ENCODE results near the gene TRH.
A peak's percentile ranks its signal among the peaks of the same experiment; 100 is the strongest.

Gene TRH, protein sequence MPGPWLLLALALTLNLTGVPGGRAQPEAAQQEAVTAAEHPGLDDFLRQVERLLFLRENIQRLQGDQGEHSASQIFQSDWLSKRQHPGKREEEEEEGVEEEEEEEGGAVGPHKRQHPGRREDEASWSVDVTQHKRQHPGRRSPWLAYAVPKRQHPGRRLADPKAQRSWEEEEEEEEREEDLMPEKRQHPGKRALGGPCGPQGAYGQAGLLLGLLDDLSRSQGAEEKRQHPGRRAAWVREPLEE

DNA sequence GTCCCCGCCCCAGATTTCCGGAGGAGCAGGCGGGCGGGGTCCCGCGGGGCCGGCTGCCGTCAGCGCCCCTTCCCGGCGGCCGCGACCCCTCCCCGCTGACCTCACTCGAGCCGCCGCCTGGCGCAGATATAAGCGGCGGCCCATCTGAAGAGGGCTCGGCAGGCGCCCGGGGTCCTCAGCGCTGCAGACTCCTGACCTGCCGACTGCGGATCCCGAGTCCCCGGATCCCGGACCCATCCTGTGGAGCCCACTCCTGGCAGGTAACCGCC is at the start of gene TRH:
TSS of gene TRH (plus strand) at position 157 of the 269 bp plus-strand sequence. CDS start 1,097 bp downstream, outside the sequence.
- Mint-ChIP-seq H3K4me3 (peak within 1 kb of the TSS; percentile 54), H3K4me1 (peaks cover 7% of the 10 kb centered on the region), H3K9me3 (no peaks in the 10 kb centered on the region), H3K27ac (no peak within 1 kb of the TSS), H3K36me3 (ENCODE audit: low read depth) (no peaks in the 10 kb centered on the region), H3K27me3 (peaks cover 54% of the 10 kb centered on the region)
- DNase-seq, result no peak
- ATAC-seq, result no peak

- ATAC-seq (no peak), DNase-seq (no peak)
- Mint-ChIP-seq H3K9me3 (peaks cover 16% of the 10 kb centered on the region), H3K27me3 (peaks cover 15% of the 10 kb centered on the region), H3K4me1 (no peaks in the 10 kb centered on the region), H3K36me3 (ENCODE audit: low read depth) (peaks cover 1% of the 10 kb centered on the region), H3K27ac (no peak overlapping the region), H3K4me3 (no peak overlapping the region)
These were observed 47.4 kb upstream of the TRH start for GRCh38 chr3:129927072-129927471.

GRCh38 chr3:129929383-129929782 is 45.1 kb upstream of the TRH start:
- Mint-ChIP-seq H3K4me1 (no peaks in the 10 kb centered on the region), H3K27ac (no peak overlapping the region), H3K4me3 (no peak overlapping the region), H3K9me3 (peaks cover 16% of the 10 kb centered on the region), H3K36me3 (ENCODE audit: low read depth) (peaks cover 1% of the 10 kb centered on the region), H3K27me3 (peaks cover 12% of the 10 kb centered on the region)
- no peak for ATAC-seq
- DNase-seq, result no peak

DNA sequence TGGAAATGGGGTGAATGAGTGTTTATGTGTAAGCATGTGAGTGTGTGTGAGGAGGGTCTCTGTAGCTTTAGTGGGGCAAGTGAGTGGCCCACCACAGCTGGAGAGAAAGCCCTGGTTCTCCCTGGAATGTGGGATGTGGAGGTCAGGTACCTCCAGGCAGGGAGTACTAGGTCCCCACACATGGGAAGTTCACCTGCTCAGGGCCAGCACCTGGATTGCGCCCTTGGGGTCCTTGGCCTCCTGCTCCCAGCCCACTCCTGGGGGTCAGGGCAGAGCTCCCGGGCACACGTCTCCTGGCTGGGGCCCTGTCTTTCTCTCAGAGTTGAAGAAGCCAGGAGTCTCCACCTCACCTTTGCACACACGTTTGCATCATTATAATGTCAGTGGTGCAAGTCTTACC is 41.0 kb upstream of the TRH start:
- H3K27me3 Mint-ChIP-seq, result peaks cover 4% of the 10 kb centered on the region

DNA sequence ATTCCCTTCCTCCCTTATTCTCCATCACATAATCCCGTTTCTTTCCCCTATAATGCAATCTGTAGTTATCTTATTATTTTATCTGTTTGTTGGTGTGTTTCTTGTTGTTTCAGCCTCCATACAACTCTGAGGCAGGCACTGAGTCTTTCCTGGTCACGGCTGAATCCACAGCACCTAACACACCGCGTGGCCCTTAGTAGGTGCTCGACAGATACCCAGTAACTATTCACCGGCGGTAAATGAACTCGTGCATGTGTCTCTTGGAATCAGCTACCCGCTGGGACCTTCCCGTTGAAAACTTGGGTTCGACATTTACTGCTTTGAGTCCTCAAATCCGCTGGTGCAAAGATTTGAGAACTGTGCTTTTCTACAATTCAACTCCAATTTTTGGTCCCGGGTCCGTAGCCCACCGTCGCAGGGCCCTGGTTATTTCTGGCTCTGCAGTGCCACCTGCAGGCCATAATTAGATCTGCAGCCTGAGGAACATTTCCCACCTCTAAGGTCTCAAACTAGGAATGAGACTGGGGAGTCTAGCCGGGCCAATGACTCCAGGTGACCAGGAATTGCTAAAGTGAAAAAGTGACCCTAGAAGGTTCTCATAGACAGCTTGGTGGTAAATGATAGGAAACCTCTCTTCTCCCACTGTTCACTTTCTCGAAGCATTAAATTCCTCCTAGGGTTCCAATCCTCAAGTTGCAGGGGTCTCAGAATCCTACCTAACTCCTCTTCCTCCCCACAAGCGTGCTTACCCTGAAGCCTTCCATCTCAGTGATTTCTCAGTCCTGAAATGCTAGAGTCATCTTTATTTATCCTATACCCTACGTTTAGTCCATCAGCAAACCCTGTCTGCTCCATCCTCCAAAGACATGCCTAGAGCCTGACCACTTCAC is 40.0 kb upstream of the TRH start:
- H3K4me1 Mint-ChIP-seq, result peaks cover 5% of the 10 kb centered on the region

More for the DNA sequence above, 41.0 kb upstream of the TRH start:
- H3K27ac Mint-ChIP-seq, result no peak overlapping the region
- no peak overlapping the region for H3K4me3 Mint-ChIP-seq
- no peaks in the 10 kb centered on the region for H3K36me3 Mint-ChIP-seq (ENCODE audit: low read depth)
- ATAC-seq, result no peak
- peaks cover 5% of the 10 kb centered on the region for H3K4me1 Mint-ChIP-seq
- peaks cover 10% of the 10 kb centered on the region for H3K9me3 Mint-ChIP-seq
- no peak for DNase-seq

DNA sequence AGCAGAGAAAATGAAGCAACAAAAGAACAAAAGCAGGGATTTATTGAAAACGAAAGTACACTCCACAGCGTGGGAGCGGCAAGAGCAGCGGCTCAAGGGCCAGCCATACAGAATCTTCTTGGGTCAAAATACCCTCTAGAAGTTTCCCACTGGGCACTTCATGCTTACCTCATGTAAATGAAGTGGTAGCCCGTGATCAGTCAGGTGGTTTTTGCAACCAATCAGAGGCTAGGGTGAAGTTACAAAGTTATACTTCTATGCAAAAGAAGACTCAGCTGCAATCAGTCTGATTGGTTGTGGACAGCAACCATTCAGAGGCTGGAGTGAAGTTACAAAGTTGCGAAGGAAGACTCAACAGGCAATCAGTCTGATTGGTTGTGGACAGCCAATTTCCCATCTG is 37.8 kb upstream of the TRH start:
- DNase-seq (no peak), ATAC-seq (peak; percentile 57)
- peaks cover 5% of the 10 kb centered on the region for H3K4me1 Mint-ChIP-seq
- H3K27me3 Mint-ChIP-seq, result no peaks in the 10 kb centered on the region
- H3K9me3 Mint-ChIP-seq, result no peaks in the 10 kb centered on the region
- no peaks in the 10 kb centered on the region for H3K36me3 Mint-ChIP-seq (ENCODE audit: low read depth)
- H3K27ac Mint-ChIP-seq, result no peak overlapping the region
- H3K4me3 Mint-ChIP-seq, result peak overlapping the region; percentile 64

More for the DNA sequence above, 40.0 kb upstream of the TRH start:
- DNase-seq (peak; percentile 27), ATAC-seq (no peak)
- Mint-ChIP-seq H3K27me3 (peaks cover 3% of the 10 kb centered on the region), H3K36me3 (ENCODE audit: low read depth) (no peaks in the 10 kb centered on the region), H3K27ac (no peak overlapping the region), H3K4me3 (no peak overlapping the region), H3K9me3 (peaks cover 8% of the 10 kb centered on the region)

- Mint-ChIP-seq H3K27ac (no peak overlapping the region), H3K36me3 (ENCODE audit: low read depth) (no peaks in the 10 kb centered on the region), H3K4me3 (no peak overlapping the region), H3K9me3 (no peaks in the 10 kb centered on the region), H3K27me3 (peaks cover 2% of the 10 kb centered on the region), H3K4me1 (peaks cover 5% of the 10 kb centered on the region)
- no peak for DNase-seq
- no peak for ATAC-seq
These were observed 36.8 kb upstream of the TRH start for GRCh38 chr3:129937717-129938116.

- no peak overlapping the region for H3K27ac Mint-ChIP-seq
- no peak overlapping the region for H3K4me3 Mint-ChIP-seq
- ATAC-seq (no peak), DNase-seq (no peak)
- H3K27me3 Mint-ChIP-seq, result peaks cover 2% of the 10 kb centered on the region
- peaks cover 5% of the 10 kb centered on the region for H3K4me1 Mint-ChIP-seq
- no peaks in the 10 kb centered on the region for H3K36me3 Mint-ChIP-seq (ENCODE audit: low read depth)
- H3K9me3 Mint-ChIP-seq, result no peaks in the 10 kb centered on the region
These were observed 36.2 kb upstream of the TRH start for GRCh38 chr3:129938140-129938930.

DNA sequence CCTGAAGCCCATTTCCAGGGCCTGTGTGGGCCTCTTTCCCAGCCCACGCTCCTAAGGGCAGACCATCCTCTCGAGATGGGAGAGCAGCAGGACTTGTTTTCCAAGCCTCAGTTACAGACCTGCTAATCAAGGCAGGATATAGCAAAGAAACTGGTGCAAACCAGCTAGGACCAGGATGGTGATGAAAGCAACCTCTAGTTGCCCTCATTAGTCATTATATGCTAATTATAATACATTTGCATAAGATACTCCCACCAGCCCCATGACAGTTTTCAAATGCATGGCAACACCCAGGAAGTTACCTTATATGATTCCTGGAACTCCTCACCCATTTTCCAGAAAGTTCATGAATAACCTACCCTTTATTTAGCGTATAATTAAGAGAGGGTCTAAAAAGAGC is 34.4 kb upstream of the TRH start:
- H3K9me3 Mint-ChIP-seq, result no peaks in the 10 kb centered on the region
- H3K4me3 Mint-ChIP-seq, result no peak overlapping the region
- H3K27ac Mint-ChIP-seq, result no peak overlapping the region
- peaks cover 5% of the 10 kb centered on the region for H3K4me1 Mint-ChIP-seq
- no peak for DNase-seq
- no peaks in the 10 kb centered on the region for H3K36me3 Mint-ChIP-seq (ENCODE audit: low read depth)
- H3K27me3 Mint-ChIP-seq, result peaks cover 2% of the 10 kb centered on the region
- peak; percentile 31 for ATAC-seq

DNA sequence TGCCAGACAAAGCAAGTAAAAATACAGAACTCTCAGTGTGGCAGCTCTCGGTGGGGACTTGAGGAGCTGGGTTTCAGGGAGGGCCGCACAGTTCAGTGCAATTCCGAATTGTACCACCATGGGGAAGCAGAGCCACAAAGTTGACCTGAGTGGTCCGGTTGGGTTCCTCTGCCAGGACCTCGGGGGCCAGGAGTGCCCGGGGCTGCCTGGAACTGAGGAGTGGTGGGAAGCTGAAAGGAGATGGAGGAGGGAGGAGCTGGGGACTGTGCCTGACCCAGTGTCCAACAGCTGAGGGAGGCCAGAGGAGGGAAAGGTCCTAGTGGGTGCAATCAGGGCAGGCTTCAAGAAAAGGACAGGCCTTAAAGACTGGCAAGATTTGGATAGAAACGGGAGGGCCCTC is 32.2 kb upstream of the TRH start:
- ATAC-seq, result peak; percentile 74
- H3K36me3 Mint-ChIP-seq (ENCODE audit: low read depth), result no peaks in the 10 kb centered on the region
- H3K4me1 Mint-ChIP-seq, result no peaks in the 10 kb centered on the region
- peak; percentile 54 for DNase-seq
- H3K4me3 Mint-ChIP-seq, result no peak overlapping the region
- H3K27ac Mint-ChIP-seq, result no peak overlapping the region
- no peaks in the 10 kb centered on the region for H3K9me3 Mint-ChIP-seq
- peaks cover 2% of the 10 kb centered on the region for H3K27me3 Mint-ChIP-seq

GRCh38 chr3:129943020-129943419 is 31.5 kb upstream of the TRH start:
- Mint-ChIP-seq H3K4me3 (no peak overlapping the region), H3K27ac (no peak overlapping the region), H3K36me3 (ENCODE audit: low read depth) (no peaks in the 10 kb centered on the region), H3K4me1 (no peaks in the 10 kb centered on the region), H3K27me3 (peaks cover 6% of the 10 kb centered on the region), H3K9me3 (no peaks in the 10 kb centered on the region)
- no peak for DNase-seq
- no peak for ATAC-seq

GRCh38 chr3:129944709-129945108 is 29.8 kb upstream of the TRH start:
- Mint-ChIP-seq H3K4me1 (no peaks in the 10 kb centered on the region), H3K4me3 (no peak overlapping the region), H3K36me3 (ENCODE audit: low read depth) (no peaks in the 10 kb centered on the region), H3K27ac (no peak overlapping the region), H3K27me3 (peaks cover 6% of the 10 kb centered on the region), H3K9me3 (no peaks in the 10 kb centered on the region)
- DNase-seq (no peak), ATAC-seq (no peak)

GRCh38 chr3:129947538-129948240 is 26.8 kb upstream of the TRH start:
- DNase-seq (no peak), ATAC-seq (no peak)
- no peak overlapping the region for H3K4me3 Mint-ChIP-seq
- H3K27ac Mint-ChIP-seq, result no peak overlapping the region
- peaks cover 4% of the 10 kb centered on the region for H3K27me3 Mint-ChIP-seq
- no peaks in the 10 kb centered on the region for H3K9me3 Mint-ChIP-seq
- H3K36me3 Mint-ChIP-seq (ENCODE audit: low read depth), result no peaks in the 10 kb centered on the region
- no peaks in the 10 kb centered on the region for H3K4me1 Mint-ChIP-seq

DNA sequence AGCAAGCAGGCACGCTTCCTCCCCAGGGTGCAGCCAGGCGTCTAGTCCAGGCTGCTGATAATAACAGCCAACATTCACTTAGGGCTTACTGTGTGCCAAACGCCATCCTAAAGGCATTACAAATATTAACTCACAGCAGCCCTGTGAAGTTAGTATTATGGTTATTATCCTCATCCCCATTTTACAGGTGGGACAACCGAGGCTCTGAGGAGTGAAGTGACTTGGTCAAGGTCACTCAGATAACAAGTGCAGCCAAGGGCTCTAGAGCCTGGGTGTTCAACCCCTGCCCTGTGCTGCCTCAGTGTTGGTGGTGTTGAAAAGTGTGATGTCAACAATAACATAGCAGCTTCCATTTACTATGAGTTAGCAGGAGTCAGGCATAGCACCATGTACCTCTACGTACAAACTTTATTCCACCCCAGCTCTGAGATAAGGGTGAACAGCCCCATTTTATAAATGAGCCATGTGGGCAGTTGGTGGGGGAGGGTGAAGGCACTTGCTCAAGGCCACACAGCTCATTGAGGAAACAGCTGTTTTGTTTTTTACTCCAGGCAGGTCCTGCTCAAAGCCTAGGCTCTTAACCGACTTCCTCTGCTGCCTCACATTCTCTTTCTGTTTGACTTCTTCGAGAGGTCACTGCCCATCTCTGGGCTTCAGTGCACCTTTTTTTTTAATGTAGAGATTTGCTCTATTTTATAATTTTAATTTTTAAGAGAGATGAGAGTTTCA is 24.0 kb upstream of the TRH start:
- H3K27ac Mint-ChIP-seq, result no peak overlapping the region
- no peak for ATAC-seq
- H3K4me3 Mint-ChIP-seq, result no peak overlapping the region
- H3K36me3 Mint-ChIP-seq (ENCODE audit: low read depth), result no peaks in the 10 kb centered on the region
- peaks cover 6% of the 10 kb centered on the region for H3K27me3 Mint-ChIP-seq
- no peaks in the 10 kb centered on the region for H3K9me3 Mint-ChIP-seq
- no peak for DNase-seq
- no peaks in the 10 kb centered on the region for H3K4me1 Mint-ChIP-seq
